HEK293 (cell line): ENCODE measurements around the gene BAZ2B.

Experiments used
- KLF16 ChIP-seq: fragments of 450-650 bp; formaldehyde crosslinking; IDR thresholded peaks from 2 replicates; pipeline ENCODE4 v1.5.1; 2017; ENCODE audit warnings: missing biosample characterization, missing genetic modification characterization
- SCRT1 ChIP-seq: fragments of 450-650 bp; formaldehyde crosslinking; IDR thresholded peaks from 2 replicates; pipeline ENCODE4 v1.5.1; 2016; ENCODE audit warnings: missing biosample characterization, missing genetic modification characterization, borderline replicate concordance
- ZFP69B ChIP-seq: fragments of 450-650 bp; formaldehyde crosslinking; IDR thresholded peaks from 2 replicates; pipeline ENCODE4 v1.5.1; 2016; ENCODE audit warnings: missing biosample characterization, missing genetic modification characterization
- ZNF302 ChIP-seq: fragments of 450-650 bp; formaldehyde crosslinking; IDR thresholded peaks from 2 replicates; pipeline ENCODE4 v1.5.1; 2016; ENCODE audit warnings: missing biosample characterization, missing genetic modification characterization, low read depth
- ZNF558 ChIP-seq: fragments of 450-650 bp; formaldehyde crosslinking; IDR thresholded peaks from 2 replicates; pipeline ENCODE4 v1.5.1; 2016; ENCODE audit warnings: missing biosample characterization, missing genetic modification characterization
- ZNF560 ChIP-seq: fragments of 450-650 bp; formaldehyde crosslinking; IDR thresholded peaks from 2 replicates; pipeline ENCODE4 v1.5.1; 2017; ENCODE audit warnings: missing biosample characterization, missing genetic modification characterization, borderline replicate concordance
- ZNF791 ChIP-seq: fragments of 450-650 bp; formaldehyde crosslinking; IDR thresholded peaks from 2 replicates; pipeline ENCODE4 v1.5.1; 2016; ENCODE audit warnings: missing biosample characterization, missing genetic modification characterization
- TF ChIP-seq, protein P1 (sequence below): fragments of 450-650 bp; formaldehyde crosslinking; IDR thresholded peaks from 2 replicates; pipeline ENCODE4 v1.5.1; 2016; ENCODE audit warnings: missing biosample characterization, missing genetic modification characterization
- TF ChIP-seq, protein P2 (sequence below): fragments of 450-650 bp; formaldehyde crosslinking; IDR thresholded peaks from 2 replicates; pipeline ENCODE4 v1.5.1; 2016; ENCODE audit warnings: missing biosample characterization, missing genetic modification characterization
- TF ChIP-seq, protein P3 (sequence below): fragments of 450-650 bp; formaldehyde crosslinking; IDR thresholded peaks from 2 replicates; pipeline ENCODE4 v1.5.1; 2016; ENCODE audit warnings: missing biosample characterization, missing genetic modification characterization

DNA sequence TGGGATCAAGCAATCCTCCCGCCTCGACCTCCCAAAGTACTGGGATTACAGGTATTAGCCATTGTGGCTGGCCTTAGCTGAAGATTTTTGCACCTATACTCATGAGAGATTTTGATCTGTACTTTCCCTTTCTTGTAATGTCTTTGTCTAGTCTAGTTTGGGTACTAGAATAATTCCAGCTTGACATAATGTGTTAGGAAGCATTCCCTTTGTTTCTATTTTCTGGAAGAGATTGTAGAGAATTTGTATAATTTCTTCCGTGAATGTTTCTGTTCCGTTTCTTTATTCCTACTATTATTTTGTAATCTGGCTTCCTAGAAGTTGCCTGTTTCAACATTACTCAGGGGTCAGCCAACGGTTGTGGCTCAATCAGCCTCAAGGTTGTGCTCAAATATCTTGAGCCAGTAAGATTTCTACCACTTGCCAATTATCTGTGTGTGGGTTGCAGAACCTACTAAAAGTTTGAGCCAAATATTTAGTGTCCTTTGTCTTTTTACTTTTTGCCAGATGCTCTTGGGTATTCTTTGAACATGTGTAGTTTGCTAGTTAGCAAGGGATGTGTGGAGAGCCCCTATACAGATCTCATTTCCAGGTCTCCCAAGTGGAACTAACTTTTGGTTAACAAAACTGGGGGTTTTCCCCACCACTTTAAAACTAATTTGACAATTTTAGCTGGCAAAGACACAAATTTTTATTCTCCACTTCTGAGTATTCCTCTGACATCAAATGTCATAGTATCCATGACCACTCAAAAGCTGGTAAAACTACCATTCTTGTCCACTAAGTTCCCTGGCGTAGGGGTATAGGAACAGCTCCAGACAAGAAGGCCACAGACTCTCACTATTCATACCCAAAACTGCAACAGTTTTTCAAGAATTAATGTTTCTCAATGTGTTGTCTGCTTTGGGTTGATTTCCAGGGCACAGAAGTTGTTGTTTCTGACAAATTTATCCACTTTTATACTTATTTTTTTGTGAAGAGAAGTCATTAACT, 42.8 kb upstream of the BAZ2B start:
- TF ChIP-seq, protein P1, sequence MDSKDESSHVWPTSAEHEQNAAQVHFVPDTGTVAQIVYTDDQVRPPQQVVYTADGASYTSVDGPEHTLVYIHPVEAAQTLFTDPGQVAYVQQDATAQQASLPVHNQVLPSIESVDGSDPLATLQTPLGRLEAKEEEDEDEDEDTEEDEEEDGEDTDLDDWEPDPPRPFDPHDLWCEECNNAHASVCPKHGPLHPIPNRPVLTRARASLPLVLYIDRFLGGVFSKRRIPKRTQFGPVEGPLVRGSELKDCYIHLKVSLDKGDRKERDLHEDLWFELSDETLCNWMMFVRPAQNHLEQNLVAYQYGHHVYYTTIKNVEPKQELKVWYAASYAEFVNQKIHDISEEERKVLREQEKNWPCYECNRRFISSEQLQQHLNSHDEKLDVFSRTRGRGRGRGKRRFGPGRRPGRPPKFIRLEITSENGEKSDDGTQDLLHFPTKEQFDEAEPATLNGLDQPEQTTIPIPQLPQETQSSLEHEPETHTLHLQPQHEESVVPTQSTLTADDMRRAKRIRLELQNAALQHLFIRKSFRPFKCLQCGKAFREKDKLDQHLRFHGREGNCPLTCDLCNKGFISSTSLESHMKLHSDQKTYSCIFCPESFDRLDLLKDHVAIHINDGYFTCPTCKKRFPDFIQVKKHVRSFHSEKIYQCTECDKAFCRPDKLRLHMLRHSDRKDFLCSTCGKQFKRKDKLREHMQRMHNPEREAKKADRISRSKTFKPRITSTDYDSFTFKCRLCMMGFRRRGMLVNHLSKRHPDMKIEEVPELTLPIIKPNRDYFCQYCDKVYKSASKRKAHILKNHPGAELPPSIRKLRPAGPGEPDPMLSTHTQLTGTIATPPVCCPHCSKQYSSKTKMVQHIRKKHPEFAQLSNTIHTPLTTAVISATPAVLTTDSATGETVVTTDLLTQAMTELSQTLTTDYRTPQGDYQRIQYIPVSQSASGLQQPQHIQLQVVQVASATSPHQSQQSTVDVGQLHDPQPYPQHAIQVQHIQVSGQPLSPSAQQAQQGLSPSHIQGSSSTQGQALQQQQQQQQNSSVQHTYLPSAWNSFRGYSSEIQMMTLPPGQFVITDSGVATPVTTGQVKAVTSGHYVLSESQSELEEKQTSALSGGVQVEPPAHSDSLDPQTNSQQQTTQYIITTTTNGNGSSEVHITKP = no peak
- TF ChIP-seq ZNF791 (tag by site-specific recombination) = no peak
- TF ChIP-seq, protein P2, sequence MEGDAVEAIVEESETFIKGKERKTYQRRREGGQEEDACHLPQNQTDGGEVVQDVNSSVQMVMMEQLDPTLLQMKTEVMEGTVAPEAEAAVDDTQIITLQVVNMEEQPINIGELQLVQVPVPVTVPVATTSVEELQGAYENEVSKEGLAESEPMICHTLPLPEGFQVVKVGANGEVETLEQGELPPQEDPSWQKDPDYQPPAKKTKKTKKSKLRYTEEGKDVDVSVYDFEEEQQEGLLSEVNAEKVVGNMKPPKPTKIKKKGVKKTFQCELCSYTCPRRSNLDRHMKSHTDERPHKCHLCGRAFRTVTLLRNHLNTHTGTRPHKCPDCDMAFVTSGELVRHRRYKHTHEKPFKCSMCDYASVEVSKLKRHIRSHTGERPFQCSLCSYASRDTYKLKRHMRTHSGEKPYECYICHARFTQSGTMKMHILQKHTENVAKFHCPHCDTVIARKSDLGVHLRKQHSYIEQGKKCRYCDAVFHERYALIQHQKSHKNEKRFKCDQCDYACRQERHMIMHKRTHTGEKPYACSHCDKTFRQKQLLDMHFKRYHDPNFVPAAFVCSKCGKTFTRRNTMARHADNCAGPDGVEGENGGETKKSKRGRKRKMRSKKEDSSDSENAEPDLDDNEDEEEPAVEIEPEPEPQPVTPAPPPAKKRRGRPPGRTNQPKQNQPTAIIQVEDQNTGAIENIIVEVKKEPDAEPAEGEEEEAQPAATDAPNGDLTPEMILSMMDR (tag by site-specific recombination) = no peak
- no peak for TF ChIP-seq SCRT1
- TF ChIP-seq, protein P3, sequence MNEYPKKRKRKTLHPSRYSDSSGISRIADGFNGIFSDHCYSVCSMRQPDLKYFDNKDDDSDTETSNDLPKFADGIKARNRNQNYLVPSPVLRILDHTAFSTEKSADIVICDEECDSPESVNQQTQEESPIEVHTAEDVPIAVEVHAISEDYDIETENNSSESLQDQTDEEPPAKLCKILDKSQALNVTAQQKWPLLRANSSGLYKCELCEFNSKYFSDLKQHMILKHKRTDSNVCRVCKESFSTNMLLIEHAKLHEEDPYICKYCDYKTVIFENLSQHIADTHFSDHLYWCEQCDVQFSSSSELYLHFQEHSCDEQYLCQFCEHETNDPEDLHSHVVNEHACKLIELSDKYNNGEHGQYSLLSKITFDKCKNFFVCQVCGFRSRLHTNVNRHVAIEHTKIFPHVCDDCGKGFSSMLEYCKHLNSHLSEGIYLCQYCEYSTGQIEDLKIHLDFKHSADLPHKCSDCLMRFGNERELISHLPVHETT = no peak
- no peak for TF ChIP-seq ZNF558 (tag by site-specific recombination)
- no peak for TF ChIP-seq KLF16
- TF ChIP-seq ZNF302 = no peak
- no peak for TF ChIP-seq ZNF560
- no peak for TF ChIP-seq ZFP69B
